ENCODE measurements around the gene XRRA1. TPM values are rescaled to one million over a fixed set of nuclear protein-coding genes. Genes with fewer than 3 reads are reported as not detected.
"Not testable (repeated sequence)": the region's sequence is repeated elsewhere in the genome, so short reads cannot be mapped to it uniquely, and the experiment has no call there.

The XRRA1 gene
- total RNA-seq, 1 donor from 2014 or later = 16.1 TPM

GRCh38 chr11:74978041-74978440, 29.1 kb upstream of the XRRA1 start:
- H3K4me1 Mint-ChIP-seq (ENCODE audit: unreplicated experiment) = no peaks in the 10 kb centered on the region
- TF ChIP-seq CTCF (IDR thresholded peaks at IDR 0.05) = no peak
- peaks cover 52% of the 10 kb centered on the region for H3K36me3 Mint-ChIP-seq (ENCODE audit: unreplicated experiment)
- no peaks in the 10 kb centered on the region for H3K27me3 Mint-ChIP-seq (ENCODE audit: unreplicated experiment)
- DNase-seq (ENCODE audit: extremely low spot score, unreplicated experiment) = no peak
- no peak overlapping the region for H3K4me3 Mint-ChIP-seq (ENCODE audit: unreplicated experiment)
- no peaks in the 10 kb centered on the region for H3K9me3 Mint-ChIP-seq (ENCODE audit: unreplicated experiment)
- no peak overlapping the region for H3K27ac Mint-ChIP-seq (ENCODE audit: unreplicated experiment)

- Mint-ChIP-seq H3K27ac (ENCODE audit: unreplicated experiment) (no peak overlapping the region), H3K36me3 (ENCODE audit: unreplicated experiment) (peaks cover 51% of the 10 kb centered on the region)
- TF ChIP-seq CTCF (IDR thresholded peaks at IDR 0.05) = no peak
Observed at GRCh38 chr11:74971424-74971823, 22.5 kb upstream of the XRRA1 start.

GRCh38 chr11:74970852-74971395, 22.0 kb upstream of the XRRA1 start:
- H3K27me3 Mint-ChIP-seq (ENCODE audit: unreplicated experiment) = no peaks in the 10 kb centered on the region
- H3K36me3 Mint-ChIP-seq (ENCODE audit: unreplicated experiment) = peaks cover 46% of the 10 kb centered on the region
- no peak overlapping the region for H3K27ac Mint-ChIP-seq (ENCODE audit: unreplicated experiment)
- TF ChIP-seq CTCF (IDR thresholded peaks at IDR 0.05) = no peak
- no peaks in the 10 kb centered on the region for H3K4me1 Mint-ChIP-seq (ENCODE audit: unreplicated experiment)
- H3K9me3 Mint-ChIP-seq (ENCODE audit: unreplicated experiment) = no peaks in the 10 kb centered on the region
- H3K4me3 Mint-ChIP-seq (ENCODE audit: unreplicated experiment) = no peak overlapping the region
- DNase-seq (ENCODE audit: extremely low spot score, unreplicated experiment) = no peak

More at GRCh38 chr11:74971424-74971823, 22.5 kb upstream of the XRRA1 start:
- Mint-ChIP-seq H3K27me3 (ENCODE audit: unreplicated experiment) (no peaks in the 10 kb centered on the region), H3K4me3 (ENCODE audit: unreplicated experiment) (no peak overlapping the region), H3K9me3 (ENCODE audit: unreplicated experiment) (no peaks in the 10 kb centered on the region), H3K4me1 (ENCODE audit: unreplicated experiment) (no peaks in the 10 kb centered on the region)
- no peak for DNase-seq (ENCODE audit: extremely low spot score, unreplicated experiment)

- Mint-ChIP-seq H3K27me3 (ENCODE audit: unreplicated experiment) (no peaks in the 10 kb centered on the region), H3K27ac (ENCODE audit: unreplicated experiment) (no peak overlapping the region), H3K36me3 (ENCODE audit: unreplicated experiment) (peaks cover 29% of the 10 kb centered on the region), H3K4me3 (ENCODE audit: unreplicated experiment) (no peak overlapping the region), H3K9me3 (ENCODE audit: unreplicated experiment) (no peaks in the 10 kb centered on the region), H3K4me1 (ENCODE audit: unreplicated experiment) (peaks cover 5% of the 10 kb centered on the region)
- no peak for TF ChIP-seq CTCF (IDR thresholded peaks at IDR 0.05)
- DNase-seq (ENCODE audit: extremely low spot score, unreplicated experiment) = no peak
Observed at GRCh38 chr11:74966651-74967050, 17.8 kb upstream of the XRRA1 start.

- H3K9me3 Mint-ChIP-seq (ENCODE audit: unreplicated experiment); DNase-seq (ENCODE audit: extremely low spot score, unreplicated experiment); H3K4me3 Mint-ChIP-seq (ENCODE audit: unreplicated experiment); H3K27me3 Mint-ChIP-seq (ENCODE audit: unreplicated experiment): not testable (repeated sequence)
- Mint-ChIP-seq H3K4me1 (ENCODE audit: unreplicated experiment) (peaks cover 28% of the 10 kb centered on the region), H3K36me3 (ENCODE audit: unreplicated experiment) (peaks cover 12% of the 10 kb centered on the region), H3K27ac (ENCODE audit: unreplicated experiment) (peak overlapping the region; percentile 48)
Observed at GRCh38 chr11:74960128-74960527, 11.2 kb upstream of the XRRA1 start.
